Subcutaneous abdominal adipose tissue (tissue), 5 donors: Measurements from ENCODE around the gene MYRF.

ENCODE experiments used
- H3K27ac ChIP-seq: one replicate; pipeline ENCODE4 v1.7.0; 2013; ENCODE audit warnings: low read depth, mild to moderate bottlenecking, inconsistent platforms, low read length, moderate library complexity
- H3K27me3 ChIP-seq, 5 donors: one replicate each; pipeline ENCODE4 v1.7.0; 2013; ENCODE audit warnings: low read length in 5 of 5, inconsistent platforms in 1 of 5; ENCODE audit not compliant: control insufficient read depth in 5 of 5, insufficient read depth in 4 of 5
- H3K36me3 ChIP-seq, 5 donors: one replicate each; pipeline ENCODE4 v1.7.0; 2013; ENCODE audit warnings: low read length in 5 of 5; ENCODE audit not compliant: control insufficient read depth in 5 of 5, insufficient read depth in 5 of 5
- H3K4me1 ChIP-seq, 5 donors: one replicate each; pipeline ENCODE4 v1.7.0; 2013; ENCODE audit warnings: low read length in 5 of 5, mild to moderate bottlenecking in 3 of 5, moderate library complexity in 1 of 5; ENCODE audit not compliant: control insufficient read depth in 5 of 5, insufficient read depth in 5 of 5
- H3K4me3 ChIP-seq, 5 donors: one replicate each; pipeline ENCODE4 v1.7.0; 2013; ENCODE audit warnings: low read length in 5 of 5, low read depth in 1 of 5
- H3K9ac ChIP-seq, 5 donors: one replicate each; pipeline ENCODE4 v1.7.0; 2013; ENCODE audit warnings: low read length in 5 of 5, mild to moderate bottlenecking in 4 of 5, moderate library complexity in 3 of 5
- H3K9me3 ChIP-seq, 5 donors: one replicate each; pipeline ENCODE4 v1.7.0; 2013; ENCODE audit warnings: low read length in 5 of 5; ENCODE audit not compliant: control insufficient read depth in 5 of 5
- donor health status: healthy.
- donor health status: healthy.
- donor health status: healthy.
- donor health status: healthy.
- donor health status: healthy.

MYRF gene

GRCh38 chr11:61754534-61755482 is 2.4 kb downstream of the MYRF start:
- Histone ChIP-seq H3K27ac (no peak overlapping the region), H3K27me3 (peaks cover 0 to 11% (median 3%) of the 10 kb centered on the region in 5 donors), H3K36me3 (no peaks in the 10 kb centered on the region), H3K4me3 (no peak overlapping the region), H3K4me1 (peaks cover 0 to 15% (median 10%) of the 10 kb centered on the region in 5 donors), H3K9me3 (no peaks in the 10 kb centered on the region), H3K9ac (no peak overlapping the region)

DNA sequence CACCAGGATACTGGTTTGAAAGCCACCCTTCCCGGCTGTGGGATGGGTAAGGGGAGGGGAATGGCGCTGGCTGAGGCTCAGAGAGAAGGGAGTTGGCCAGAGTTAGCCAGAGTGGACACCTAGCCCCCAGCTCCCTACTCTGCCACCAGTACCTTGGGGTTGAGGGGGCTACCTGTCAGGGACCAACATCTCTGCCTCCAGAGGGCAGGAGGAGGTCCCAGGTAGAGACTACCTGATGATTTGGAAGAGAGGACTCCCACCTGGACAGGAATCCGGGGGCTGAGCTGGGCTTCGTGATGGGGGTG is 3.7 kb downstream of the MYRF start:
- Histone ChIP-seq H3K27me3 (peaks cover 0 to 18% (median 3%) of the 10 kb centered on the region in 5 donors), H3K36me3 (no peaks in the 10 kb centered on the region), H3K27ac (no peak overlapping the region), H3K4me1 (peaks cover 0 to 15% (median 10%) of the 10 kb centered on the region in 5 donors), H3K4me3 (no peak overlapping the region), H3K9me3 (no peaks in the 10 kb centered on the region), H3K9ac (no peak overlapping the region)

- no peak overlapping the region for H3K27ac ChIP-seq
- peaks cover 0 to 15% (median 10%) of the 10 kb centered on the region in 5 donors for H3K4me1 ChIP-seq
- H3K9me3 ChIP-seq = no peaks in the 10 kb centered on the region
- no peak overlapping the region for H3K9ac ChIP-seq
- H3K27me3 ChIP-seq = peaks cover 2 to 20% (median 4%) of the 10 kb centered on the region in 5 donors
- no peak overlapping the region for H3K4me3 ChIP-seq
- no peaks in the 10 kb centered on the region for H3K36me3 ChIP-seq
Observed at GRCh38 chr11:61756452-61757212, 4.2 kb downstream of the MYRF start.

DNA sequence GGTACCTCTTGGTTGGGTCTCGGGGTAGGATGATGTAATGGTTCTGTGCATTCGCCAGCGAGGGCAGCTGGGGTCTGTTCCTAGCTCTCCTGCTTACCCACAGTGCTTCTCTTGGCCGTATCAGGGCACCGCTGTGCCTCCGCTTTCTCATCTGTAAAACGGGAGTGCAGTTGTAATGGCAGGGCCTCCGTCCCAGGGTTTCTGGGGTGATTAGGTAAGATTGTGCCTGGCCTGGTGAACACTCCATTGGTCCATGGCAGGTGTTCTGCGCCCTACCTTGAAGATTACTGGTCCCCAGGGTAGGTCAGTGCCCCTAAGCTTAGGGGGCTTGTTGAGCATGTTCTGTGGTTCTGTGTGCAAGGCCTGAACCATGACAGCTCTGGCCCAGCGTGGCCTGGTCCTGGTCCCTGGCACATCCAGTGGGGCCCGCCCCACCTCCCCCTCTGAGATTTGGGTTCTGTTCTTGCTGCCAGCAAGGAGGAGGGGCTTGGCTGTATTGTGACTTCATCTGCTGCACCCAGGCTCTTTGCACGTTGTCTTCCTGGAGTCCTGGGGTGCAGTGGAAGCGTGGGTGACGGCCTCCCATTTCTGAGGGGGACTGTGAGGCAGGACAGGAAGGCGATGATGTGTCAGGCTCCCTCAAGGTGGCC is 4.9 kb downstream of the MYRF start:
- Histone ChIP-seq H3K27ac (no peak overlapping the region), H3K4me1 (peaks cover 0 to 9% (median 5%) of the 10 kb centered on the region in 5 donors), H3K4me3 (no peak overlapping the region)

DNA sequence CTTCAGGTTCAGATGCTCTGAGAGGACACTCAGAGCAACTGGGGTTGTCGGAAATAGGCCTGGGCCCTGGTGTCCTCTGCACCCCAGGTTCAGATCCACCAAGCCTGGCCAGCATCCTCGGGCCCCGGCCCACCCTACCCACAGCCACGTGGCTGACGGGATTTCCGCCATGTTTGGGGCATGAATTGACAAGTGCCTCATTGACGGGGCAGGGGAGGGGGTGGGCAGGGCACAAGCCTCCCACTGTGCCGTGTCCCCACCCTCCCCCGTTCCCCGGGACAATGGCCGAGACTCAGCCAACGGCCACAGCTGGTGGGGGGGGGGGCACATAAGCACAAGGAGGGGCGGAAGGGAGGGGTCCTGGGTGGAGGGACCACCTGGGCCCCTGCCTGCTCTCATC is 8.5 kb downstream of the MYRF start:
- H3K27ac ChIP-seq = no peak overlapping the region
- H3K9me3 ChIP-seq = no peaks in the 10 kb centered on the region
- H3K4me1 ChIP-seq = peaks cover 0 to 4% (median 0%) of the 10 kb centered on the region in 5 donors
- peaks cover 11 to 27% (median 22%) of the 10 kb centered on the region in 5 donors for H3K27me3 ChIP-seq
- no peak overlapping the region for H3K9ac ChIP-seq
- H3K36me3 ChIP-seq = no peaks in the 10 kb centered on the region
- no peak overlapping the region for H3K4me3 ChIP-seq

More for the DNA sequence above, 4.9 kb downstream of the MYRF start:
- no peak overlapping the region for H3K9ac ChIP-seq
- H3K9me3 ChIP-seq = no peaks in the 10 kb centered on the region
- peaks cover 6 to 18% (median 9%) of the 10 kb centered on the region in 5 donors for H3K27me3 ChIP-seq
- H3K36me3 ChIP-seq = no peaks in the 10 kb centered on the region

DNA sequence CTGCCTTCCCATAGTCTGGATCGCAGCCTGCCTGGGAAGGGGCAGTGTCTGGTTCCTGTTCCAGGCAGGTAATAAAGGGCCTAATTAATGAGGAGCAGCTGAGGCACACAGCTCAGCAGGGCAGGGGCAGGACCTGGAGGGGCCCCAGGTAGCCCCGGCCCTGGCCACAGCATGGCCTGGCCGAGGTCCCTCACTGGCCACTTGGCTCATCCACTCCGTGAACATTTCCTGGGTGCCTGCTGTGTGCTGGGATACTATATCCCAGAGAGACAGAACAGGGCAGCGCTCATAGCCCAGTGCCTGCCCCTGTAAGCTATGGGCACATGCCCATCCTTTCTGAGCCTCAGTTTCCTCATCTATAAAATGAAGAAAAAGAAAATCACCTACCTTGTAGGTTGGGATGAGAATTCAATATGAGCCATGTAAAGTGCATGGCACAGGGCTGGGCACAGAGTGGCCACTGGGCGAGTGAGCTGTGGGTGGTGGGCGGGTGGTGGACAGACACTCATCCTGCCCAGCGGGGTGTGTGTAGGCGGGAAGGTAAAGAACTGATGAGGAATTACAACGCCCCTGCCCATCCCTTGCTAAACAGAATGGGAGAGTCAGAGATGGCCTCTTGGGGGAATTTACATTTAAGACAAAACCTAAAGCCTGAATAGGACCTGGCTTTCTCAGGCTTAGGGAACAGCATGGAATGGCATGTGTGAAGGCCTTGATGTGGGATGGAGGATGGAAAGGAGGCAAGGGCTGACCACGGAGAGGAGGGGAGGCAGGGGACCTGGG is 9.2 kb downstream of the MYRF start:
- Histone ChIP-seq H3K9me3 (no peaks in the 10 kb centered on the region), H3K36me3 (no peaks in the 10 kb centered on the region), H3K4me3 (no peak overlapping the region), H3K27ac (no peak overlapping the region), H3K27me3 (peaks cover 11 to 27% (median 22%) of the 10 kb centered on the region in 5 donors), H3K4me1 (no peaks in the 10 kb centered on the region), H3K9ac (no peak overlapping the region)

GRCh38 chr11:61762223-61762615 is 9.8 kb downstream of the MYRF start:
- Histone ChIP-seq H3K9me3 (no peaks in the 10 kb centered on the region), H3K4me1 (no peaks in the 10 kb centered on the region), H3K27me3 (peaks cover 11 to 27% (median 22%) of the 10 kb centered on the region in 5 donors), H3K9ac (no peak overlapping the region), H3K4me3 (no peak overlapping the region), H3K36me3 (no peaks in the 10 kb centered on the region), H3K27ac (no peak overlapping the region)

GRCh38 chr11:61762798-61763197 is 10.4 kb downstream of the MYRF start:
- H3K4me1 ChIP-seq = no peaks in the 10 kb centered on the region
- H3K27me3 ChIP-seq = peaks cover 11 to 27% (median 22%) of the 10 kb centered on the region in 5 donors
- H3K27ac ChIP-seq = no peak overlapping the region

GRCh38 chr11:61763930-61764605 is 11.6 kb downstream of the MYRF start:
- peaks cover 11 to 27% (median 22%) of the 10 kb centered on the region in 5 donors for H3K27me3 ChIP-seq
- no peaks in the 10 kb centered on the region for H3K4me1 ChIP-seq
- H3K9ac ChIP-seq = no peak overlapping the region
- H3K9me3 ChIP-seq = no peaks in the 10 kb centered on the region
- no peak overlapping the region for H3K27ac ChIP-seq
- no peaks in the 10 kb centered on the region for H3K36me3 ChIP-seq
- H3K4me3 ChIP-seq = no peak overlapping the region

More at GRCh38 chr11:61762798-61763197, 10.4 kb downstream of the MYRF start:
- Histone ChIP-seq H3K36me3 (no peaks in the 10 kb centered on the region), H3K4me3 (no peak overlapping the region), H3K9me3 (no peaks in the 10 kb centered on the region), H3K9ac (no peak overlapping the region)
